Ectodermal cell (in vitro differentiated cells): Measurements from ENCODE around the gene ALMS1. TPM values are rescaled to one million over a fixed set of nuclear protein-coding genes. Genes with fewer than 3 reads are reported as not detected.
"Not testable (repeated sequence)": the region's sequence is repeated elsewhere in the genome, so short reads cannot be mapped to it uniquely, and the experiment has no call there.

Source experiments
- H3K27ac ChIP-seq: 2 replicates; pipeline ENCODE4 v1.7.0; 2013; ENCODE audit warnings: mild to moderate bottlenecking, low read depth, low read length; ENCODE audit not compliant: insufficient read depth, poor library complexity, severe bottlenecking
- H3K27me3 ChIP-seq: 2 replicates; pipeline ENCODE4 v1.7.0; 2013; ENCODE audit warnings: mild to moderate bottlenecking, low read length; ENCODE audit not compliant: insufficient read depth, control insufficient read depth, poor library complexity, severe bottlenecking
- H3K36me3 ChIP-seq: one replicate; pipeline ENCODE4 v1.7.0; 2013; ENCODE audit warnings: low read length; ENCODE audit not compliant: control insufficient read depth, insufficient read depth
- H3K4me1 ChIP-seq: one replicate; pipeline ENCODE4 v1.7.0; 2013; ENCODE audit warnings: low read length; ENCODE audit not compliant: control insufficient read depth, insufficient read depth
- H3K4me3 ChIP-seq: 2 replicates; pipeline ENCODE4 v1.7.0; 2013; ENCODE audit warnings: low read depth, low read length, control low read depth; ENCODE audit not compliant: insufficient read depth
- H3K9me3 ChIP-seq: 2 replicates; pipeline ENCODE4 v1.7.0; 2013; ENCODE audit warnings: mild to moderate bottlenecking, low read length, moderate library complexity; ENCODE audit not compliant: control insufficient read depth
- WGBS, 2 experiments: methylation state at CpG; one replicate each; pipeline ENCODE4 v1.1.7; 2013; ENCODE audit warnings: missing lambda C conversion rate in 2 of 2; 5-methylcytosine and 5-hydroxymethylcytosine counted together
- polyA plus RNA-seq, 4 experiments: library from polyadenylated mRNA; stranded (reverse); fragments of 50-300 nt; gene quantifications; one replicate each; pipeline ENCODE4 v1.2.3, GENCODE V29; 2013

Gene ALMS1, protein sequence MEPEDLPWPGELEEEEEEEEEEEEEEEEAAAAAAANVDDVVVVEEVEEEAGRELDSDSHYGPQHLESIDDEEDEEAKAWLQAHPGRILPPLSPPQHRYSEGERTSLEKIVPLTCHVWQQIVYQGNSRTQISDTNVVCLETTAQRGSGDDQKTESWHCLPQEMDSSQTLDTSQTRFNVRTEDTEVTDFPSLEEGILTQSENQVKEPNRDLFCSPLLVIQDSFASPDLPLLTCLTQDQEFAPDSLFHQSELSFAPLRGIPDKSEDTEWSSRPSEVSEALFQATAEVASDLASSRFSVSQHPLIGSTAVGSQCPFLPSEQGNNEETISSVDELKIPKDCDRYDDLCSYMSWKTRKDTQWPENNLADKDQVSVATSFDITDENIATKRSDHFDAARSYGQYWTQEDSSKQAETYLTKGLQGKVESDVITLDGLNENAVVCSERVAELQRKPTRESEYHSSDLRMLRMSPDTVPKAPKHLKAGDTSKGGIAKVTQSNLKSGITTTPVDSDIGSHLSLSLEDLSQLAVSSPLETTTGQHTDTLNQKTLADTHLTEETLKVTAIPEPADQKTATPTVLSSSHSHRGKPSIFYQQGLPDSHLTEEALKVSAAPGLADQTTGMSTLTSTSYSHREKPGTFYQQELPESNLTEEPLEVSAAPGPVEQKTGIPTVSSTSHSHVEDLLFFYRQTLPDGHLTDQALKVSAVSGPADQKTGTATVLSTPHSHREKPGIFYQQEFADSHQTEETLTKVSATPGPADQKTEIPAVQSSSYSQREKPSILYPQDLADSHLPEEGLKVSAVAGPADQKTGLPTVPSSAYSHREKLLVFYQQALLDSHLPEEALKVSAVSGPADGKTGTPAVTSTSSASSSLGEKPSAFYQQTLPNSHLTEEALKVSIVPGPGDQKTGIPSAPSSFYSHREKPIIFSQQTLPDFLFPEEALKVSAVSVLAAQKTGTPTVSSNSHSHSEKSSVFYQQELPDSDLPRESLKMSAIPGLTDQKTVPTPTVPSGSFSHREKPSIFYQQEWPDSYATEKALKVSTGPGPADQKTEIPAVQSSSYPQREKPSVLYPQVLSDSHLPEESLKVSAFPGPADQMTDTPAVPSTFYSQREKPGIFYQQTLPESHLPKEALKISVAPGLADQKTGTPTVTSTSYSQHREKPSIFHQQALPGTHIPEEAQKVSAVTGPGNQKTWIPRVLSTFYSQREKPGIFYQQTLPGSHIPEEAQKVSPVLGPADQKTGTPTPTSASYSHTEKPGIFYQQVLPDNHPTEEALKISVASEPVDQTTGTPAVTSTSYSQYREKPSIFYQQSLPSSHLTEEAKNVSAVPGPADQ (N-terminal part only)
- polyA plus RNA-seq (2013, experiment 1 of 4): 27.9 TPM
- 33.0 TPM for polyA plus RNA-seq (2013, experiment 2 of 4)
- polyA plus RNA-seq (2013, experiment 3 of 4): 20.4 TPM
- polyA plus RNA-seq (2013, experiment 4 of 4): 26.7 TPM

- Histone ChIP-seq H3K27me3 (peaks cover 36% of the 10 kb centered on the region), H3K9me3 (no peaks in the 10 kb centered on the region), H3K36me3 (no peaks in the 10 kb centered on the region), H3K27ac (peak within 1 kb of the TSS; percentile 93), H3K4me3 (peak within 1 kb of the TSS; percentile 98), H3K4me1 (no peaks in the 10 kb centered on the region)
- WGBS, 2 experiments: 0% methylated on average over 78 to 80 of the region's 84 CpGs
Observed at GRCh38 chr2:73385504-73386341, at the start of gene ALMS1. Gene ALMS1 (plus strand): TSS chr2:73385836. CDS start chr2:73385869, 33 bp downstream.

GRCh38 chr2:73337828-73338227, 47.8 kb upstream of the ALMS1 start:
- Histone ChIP-seq H3K4me1 (no peaks in the 10 kb centered on the region), H3K4me3 (no peak overlapping the region), H3K27ac (no peak overlapping the region), H3K36me3 (no peaks in the 10 kb centered on the region), H3K9me3 (no peaks in the 10 kb centered on the region), H3K27me3 (peaks cover 2% of the 10 kb centered on the region)
- 64 to 65% methylated on average over 3 of the region's 3 CpGs for WGBS, 2 experiments

- WGBS, 2 experiments: 67 to 70% methylated on average over 3 of the region's 3 CpGs
- H3K27ac ChIP-seq: no peak overlapping the region
- no peaks in the 10 kb centered on the region for H3K9me3 ChIP-seq
- H3K27me3 ChIP-seq: peaks cover 10% of the 10 kb centered on the region
- no peak overlapping the region for H3K4me3 ChIP-seq
- H3K36me3 ChIP-seq: no peaks in the 10 kb centered on the region
- no peaks in the 10 kb centered on the region for H3K4me1 ChIP-seq
Observed at GRCh38 chr2:73339201-73339600, 46.4 kb upstream of the ALMS1 start.

GRCh38 chr2:73341039-73341438, 44.6 kb upstream of the ALMS1 start:
- H3K9me3 ChIP-seq: no peaks in the 10 kb centered on the region
- no peak overlapping the region for H3K4me3 ChIP-seq
- peaks cover 10% of the 10 kb centered on the region for H3K27me3 ChIP-seq
- no peak overlapping the region for H3K27ac ChIP-seq
- WGBS, 2 experiments: 81 to 90% methylated on average over 3 of the region's 3 CpGs
- H3K4me1 ChIP-seq: no peaks in the 10 kb centered on the region
- no peaks in the 10 kb centered on the region for H3K36me3 ChIP-seq

DNA sequence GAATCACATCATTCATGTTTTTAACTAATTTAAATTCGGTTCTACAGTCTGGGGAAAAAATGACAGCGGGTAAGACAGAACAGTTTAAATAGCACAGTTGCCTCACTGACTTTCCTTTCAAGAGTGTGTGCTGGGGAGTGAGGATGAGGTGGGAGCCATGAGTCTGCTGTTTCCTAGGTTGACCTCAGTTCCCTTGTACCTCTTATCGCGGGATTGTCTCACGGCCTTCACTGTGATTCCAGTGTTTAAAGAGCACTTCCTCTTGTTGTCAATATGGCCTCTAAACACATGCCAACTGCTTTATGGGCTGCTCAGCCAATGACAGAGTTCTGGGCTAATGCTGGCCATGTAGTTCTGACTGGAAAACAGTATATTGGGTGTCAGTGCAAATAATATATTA, 41.6 kb upstream of the ALMS1 start:
- Histone ChIP-seq H3K4me1 (no peaks in the 10 kb centered on the region), H3K27ac (no peak overlapping the region), H3K9me3 (no peaks in the 10 kb centered on the region), H3K27me3 (peaks cover 18% of the 10 kb centered on the region), H3K4me3 (no peak overlapping the region), H3K36me3 (no peaks in the 10 kb centered on the region)
- 89 to 93% methylated on average over 5 of the region's 5 CpGs for WGBS, 2 experiments

DNA sequence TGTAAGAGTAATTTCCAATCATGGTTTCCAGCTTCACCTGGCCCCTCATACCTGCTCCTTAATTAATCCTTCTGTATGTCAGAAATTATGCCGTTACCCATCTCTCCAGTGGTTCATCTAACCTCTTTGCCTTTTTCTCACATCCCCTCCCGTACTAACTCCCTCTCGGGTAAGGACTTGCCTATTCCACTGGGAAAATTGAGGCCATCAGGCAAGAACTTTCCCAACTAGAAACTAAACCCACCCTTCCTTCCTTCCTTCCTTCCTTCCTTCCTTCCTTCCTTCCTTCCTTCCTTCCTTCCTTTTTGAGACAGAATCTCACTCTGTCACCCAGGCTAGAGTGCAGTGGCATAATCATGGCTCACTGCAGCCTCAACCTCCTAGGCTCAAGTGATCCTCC, 40.9 kb upstream of the ALMS1 start:
- peaks cover 22% of the 10 kb centered on the region for H3K27me3 ChIP-seq
- H3K36me3 ChIP-seq, H3K4me1 ChIP-seq, H3K9me3 ChIP-seq, H3K4me3 ChIP-seq, H3K27ac ChIP-seq: not testable (repeated sequence)
- WGBS, 2 experiments: 85 to 93% methylated on average over 3 of the region's 3 CpGs

DNA sequence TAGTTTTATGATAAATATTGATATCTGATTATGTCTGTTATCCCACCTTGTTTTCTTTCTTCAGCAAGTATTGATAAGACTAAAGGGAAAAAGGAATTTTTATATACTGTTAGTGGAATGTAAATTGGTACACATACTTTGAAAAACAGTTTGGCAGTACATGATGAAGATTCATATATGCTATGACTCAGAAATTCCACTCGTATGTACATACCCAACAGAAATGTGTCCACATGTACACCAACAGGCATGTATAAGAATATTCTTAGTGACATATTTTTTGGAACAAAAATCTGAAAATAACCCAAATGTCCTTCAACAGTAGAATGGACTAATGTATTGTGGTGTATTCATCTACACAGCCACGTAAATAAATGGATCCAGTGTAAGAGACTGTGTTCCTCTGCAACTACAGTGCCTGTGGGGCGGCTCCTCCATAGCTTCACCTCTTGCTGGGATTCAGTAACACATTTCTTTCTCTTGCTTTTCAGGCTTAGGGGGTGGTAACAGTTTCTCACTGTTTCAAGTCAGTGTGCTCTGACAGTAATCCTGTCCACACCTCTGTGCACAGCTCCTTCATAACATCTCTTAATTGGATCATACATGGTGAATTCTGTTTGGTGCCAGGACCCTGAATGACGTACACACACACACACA, 35.5 kb upstream of the ALMS1 start:
- peaks cover 12% of the 10 kb centered on the region for H3K27me3 ChIP-seq
- no peaks in the 10 kb centered on the region for H3K36me3 ChIP-seq
- WGBS, 2 experiments: 72 to 86% methylated on average over 3 of the region's 4 CpGs
- no peaks in the 10 kb centered on the region for H3K4me1 ChIP-seq
- no peaks in the 10 kb centered on the region for H3K9me3 ChIP-seq
- H3K4me3 ChIP-seq: no peak overlapping the region
- no peak overlapping the region for H3K27ac ChIP-seq

DNA sequence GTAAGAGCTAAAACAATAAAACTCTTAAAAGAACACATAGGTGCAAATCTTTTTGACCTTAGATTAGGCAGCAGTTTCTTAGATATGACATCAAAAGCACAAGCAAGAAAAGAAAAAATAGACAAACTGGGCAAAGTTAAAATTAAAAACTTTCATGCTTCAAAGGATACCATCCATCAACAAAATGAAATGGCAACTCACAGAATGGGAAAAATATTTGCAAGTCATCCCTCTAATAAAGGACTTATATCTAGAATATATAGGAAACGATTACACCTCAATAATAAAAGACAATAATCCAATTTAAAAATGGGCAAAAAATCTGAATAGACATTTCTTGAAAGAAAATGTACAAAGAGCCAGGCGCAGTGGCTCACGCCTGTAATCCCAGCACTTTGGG, 29.5 kb upstream of the ALMS1 start:
- peaks cover 3% of the 10 kb centered on the region for H3K9me3 ChIP-seq
- WGBS, 2 experiments: 90 to 92% methylated on average over 2 to 3 of the region's 3 CpGs
- H3K4me1 ChIP-seq: no peaks in the 10 kb centered on the region
- H3K4me3 ChIP-seq: no peak overlapping the region
- H3K27me3 ChIP-seq: no peaks in the 10 kb centered on the region
- H3K27ac ChIP-seq: no peak overlapping the region
- H3K36me3 ChIP-seq: no peaks in the 10 kb centered on the region
